A673 (cell line): Measurements from ENCODE around the gene MAEA. TPM values are rescaled to one million over a fixed set of nuclear protein-coding genes. Genes with fewer than 3 reads are reported as not detected.

Experiments
- BruUV-seq: library from RNA; stranded (reverse); fragments of 400-500 nt; replicated peaks from 2 replicates; lab custom pipeline; 2021; lab: Mats Ljungman, UMichigan
- CTCF ChIA-PET: fragments of 300-600 bp; sonication (Branson Sonifier 250); formaldehyde crosslinking; loops from one replicate; lab custom pipeline; 2022; ENCODE audit warnings: antibody characterized with exemption; lab: Charles Lee
- POLR2A ChIA-PET: fragments of 300-600 bp; sonication (Branson Sonifier 250); formaldehyde crosslinking; loops from one replicate; lab custom pipeline; 2022; ENCODE audit warnings: antibody characterized with exemption; ENCODE audit not compliant: low non-redundant PET; lab: Charles Lee
- DNase-seq: peaks from one replicate; pipeline ENCODE4 v3.0.0-alpha.2; 2015; ENCODE audit warnings: low spot score
- H3K27ac ChIP-seq: fragments of 200-600 bp; sonication (generic); 2 replicates; pipeline ENCODE4 v1.5.1; 2016; ENCODE audit warnings: mixed run types, low read depth, mild to moderate bottlenecking, mixed read lengths, antibody characterized with exemption, low read length; ENCODE audit not compliant: poor library complexity, severe bottlenecking
- H3K27me3 ChIP-seq: fragments of 200-600 bp; sonication (generic); replicated peaks from 2 replicates; pipeline ENCODE4 v1.6.1; 2017; ENCODE audit warnings: mixed run types, low read depth, mild to moderate bottlenecking, mixed read lengths, antibody characterized with exemption, low read length; ENCODE audit not compliant: insufficient read depth, poor library complexity
- H3K36me3 ChIP-seq: fragments of 200-600 bp; sonication (generic); 2 replicates; pipeline ENCODE4 v1.6.1; 2016; ENCODE audit warnings: mixed run types, mild to moderate bottlenecking, mixed read lengths, antibody characterized with exemption, low read length; ENCODE audit not compliant: insufficient read depth, poor library complexity, severe bottlenecking
- H3K4me1 ChIP-seq: fragments of 200-600 bp; sonication (generic); 2 replicates; pipeline ENCODE4 v1.6.1; 2017; ENCODE audit warnings: mixed run types, mild to moderate bottlenecking, mixed read lengths, antibody characterized with exemption, low read length; ENCODE audit not compliant: insufficient read depth, poor library complexity, severe bottlenecking
- H3K4me3 ChIP-seq: fragments of 200-600 bp; sonication (generic); 2 replicates; pipeline ENCODE4 v1.5.1; 2016; ENCODE audit warnings: low read depth, mixed run types, mild to moderate bottlenecking, mixed read lengths, low read length; ENCODE audit not compliant: poor library complexity, severe bottlenecking
- H3K9me3 ChIP-seq: fragments of 200-600 bp; sonication (generic); 2 replicates; pipeline ENCODE4 v1.6.1; 2016; ENCODE audit warnings: mixed run types, low read depth, mild to moderate bottlenecking, mixed read lengths, antibody characterized with exemption, low read length; ENCODE audit not compliant: poor library complexity, severe bottlenecking
- EZH2 ChIP-seq: fragments of 200-600 bp; sonication (generic); IDR thresholded peaks from 2 replicates; pipeline ENCODE4 v1.6.1; 2017; ENCODE audit warnings: borderline replicate concordance, low read depth, mild to moderate bottlenecking, mixed read lengths, antibody characterized with exemption, low read length; ENCODE audit not compliant: poor library complexity, severe bottlenecking
- intact Hi-C: fragments of 100-400 bp; cut with micrococcal nuclease; formaldehyde crosslinking; loops from one replicate; pipeline ENCODE4 v1.10.0; 2022; ENCODE audit not compliant: unreplicated experiment
- total RNA-seq: library from RNA; stranded (reverse); gene quantifications from 2 replicates; pipeline ENCODE4 v1.2.3, GENCODE V29; 2021
- TF ChIP-seq, protein P1 (sequence below): fragments of 300-800, 200-600 bp; sonication (generic); conservative IDR thresholded peaks from 2 replicates; pipeline ENCODE4 v1.5.1; 2017; ENCODE audit warnings: low read depth, mild to moderate bottlenecking, antibody characterized with exemption, low read length, moderate library complexity, mixed read lengths

MAEA gene
- total RNA-seq, 1 experiment from 2014 or later, result 87.0 TPM

GRCh38 chr4:1362521-1362920, 72.8 kb downstream of the MAEA start:
- TF ChIP-seq, protein P1, sequence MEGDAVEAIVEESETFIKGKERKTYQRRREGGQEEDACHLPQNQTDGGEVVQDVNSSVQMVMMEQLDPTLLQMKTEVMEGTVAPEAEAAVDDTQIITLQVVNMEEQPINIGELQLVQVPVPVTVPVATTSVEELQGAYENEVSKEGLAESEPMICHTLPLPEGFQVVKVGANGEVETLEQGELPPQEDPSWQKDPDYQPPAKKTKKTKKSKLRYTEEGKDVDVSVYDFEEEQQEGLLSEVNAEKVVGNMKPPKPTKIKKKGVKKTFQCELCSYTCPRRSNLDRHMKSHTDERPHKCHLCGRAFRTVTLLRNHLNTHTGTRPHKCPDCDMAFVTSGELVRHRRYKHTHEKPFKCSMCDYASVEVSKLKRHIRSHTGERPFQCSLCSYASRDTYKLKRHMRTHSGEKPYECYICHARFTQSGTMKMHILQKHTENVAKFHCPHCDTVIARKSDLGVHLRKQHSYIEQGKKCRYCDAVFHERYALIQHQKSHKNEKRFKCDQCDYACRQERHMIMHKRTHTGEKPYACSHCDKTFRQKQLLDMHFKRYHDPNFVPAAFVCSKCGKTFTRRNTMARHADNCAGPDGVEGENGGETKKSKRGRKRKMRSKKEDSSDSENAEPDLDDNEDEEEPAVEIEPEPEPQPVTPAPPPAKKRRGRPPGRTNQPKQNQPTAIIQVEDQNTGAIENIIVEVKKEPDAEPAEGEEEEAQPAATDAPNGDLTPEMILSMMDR, result no peak
- no peak for TF ChIP-seq EZH2
- no peaks in the 10 kb centered on the region for H3K27me3 ChIP-seq
- CTCF ChIA-PET, result no interaction called here
- POLR2A ChIA-PET, result no interaction called here
- H3K9me3 ChIP-seq, result no peaks in the 10 kb centered on the region
- H3K4me3 ChIP-seq, result no peak overlapping the region
- BruUV-seq, result no TSS peak
- DNase-seq, result no peak
- intact Hi-C loops, result no loop called here
- no peaks in the 10 kb centered on the region for H3K4me1 ChIP-seq
- no peaks in the 10 kb centered on the region for H3K36me3 ChIP-seq
- H3K27ac ChIP-seq, result no peak overlapping the region

DNA sequence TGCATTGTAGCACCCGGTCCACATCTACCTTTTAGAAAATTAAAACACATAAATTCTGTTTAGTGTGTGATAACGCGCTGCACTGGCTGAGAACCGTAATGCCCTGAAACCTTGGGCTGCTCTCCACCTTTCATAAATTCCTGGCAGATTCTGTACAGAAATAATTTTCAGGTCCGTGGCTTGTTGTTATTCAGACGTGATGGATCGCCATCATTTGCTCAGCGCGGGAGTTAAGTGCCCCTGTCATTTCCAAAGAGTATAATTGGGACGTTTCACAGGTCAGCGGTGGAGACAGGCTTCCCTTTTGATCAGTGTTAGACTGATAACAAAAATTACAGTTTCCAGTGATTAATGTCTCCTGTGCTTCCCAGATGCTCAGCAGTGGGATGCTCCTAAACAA, 73.8 kb downstream of the MAEA start:
- Histone ChIP-seq H3K36me3 (no peaks in the 10 kb centered on the region), H3K4me3 (no peak overlapping the region), H3K4me1 (no peaks in the 10 kb centered on the region), H3K27ac (no peak overlapping the region), H3K27me3 (no peaks in the 10 kb centered on the region), H3K9me3 (no peaks in the 10 kb centered on the region)
- DNase-seq, result no peak
- intact Hi-C loops, result no loop called here
- CTCF ChIA-PET, result no interaction called here
- POLR2A ChIA-PET, result no interaction called here
- TF ChIP-seq, protein P1, result no peak
- no peak for TF ChIP-seq EZH2
- no TSS peak for BruUV-seq

GRCh38 chr4:1364217-1364616, 74.5 kb downstream of the MAEA start:
- no peak overlapping the region for H3K27ac ChIP-seq
- no peaks in the 10 kb centered on the region for H3K9me3 ChIP-seq
- no peak for DNase-seq
- no TSS peak for BruUV-seq
- CTCF ChIA-PET, result no interaction called here
- H3K27me3 ChIP-seq, result no peaks in the 10 kb centered on the region
- H3K4me1 ChIP-seq, result no peaks in the 10 kb centered on the region
- no peak overlapping the region for H3K4me3 ChIP-seq
- no peak for TF ChIP-seq EZH2
- TF ChIP-seq, protein P1, result no peak
- intact Hi-C loops, result no loop called here
- POLR2A ChIA-PET, result no interaction called here
- no peaks in the 10 kb centered on the region for H3K36me3 ChIP-seq
